ENCODE measurements around the gene NHS. TPM values are rescaled to one million over a fixed set of nuclear protein-coding genes. Genes with fewer than 3 reads are reported as not detected.
A peak's percentile ranks its signal among the peaks of the same experiment; 100 is the strongest.

The NHS gene
- total RNA-seq, 4 donors from 2014 or later = 13.2 to 39.0 (median 31.5) TPM

DNA sequence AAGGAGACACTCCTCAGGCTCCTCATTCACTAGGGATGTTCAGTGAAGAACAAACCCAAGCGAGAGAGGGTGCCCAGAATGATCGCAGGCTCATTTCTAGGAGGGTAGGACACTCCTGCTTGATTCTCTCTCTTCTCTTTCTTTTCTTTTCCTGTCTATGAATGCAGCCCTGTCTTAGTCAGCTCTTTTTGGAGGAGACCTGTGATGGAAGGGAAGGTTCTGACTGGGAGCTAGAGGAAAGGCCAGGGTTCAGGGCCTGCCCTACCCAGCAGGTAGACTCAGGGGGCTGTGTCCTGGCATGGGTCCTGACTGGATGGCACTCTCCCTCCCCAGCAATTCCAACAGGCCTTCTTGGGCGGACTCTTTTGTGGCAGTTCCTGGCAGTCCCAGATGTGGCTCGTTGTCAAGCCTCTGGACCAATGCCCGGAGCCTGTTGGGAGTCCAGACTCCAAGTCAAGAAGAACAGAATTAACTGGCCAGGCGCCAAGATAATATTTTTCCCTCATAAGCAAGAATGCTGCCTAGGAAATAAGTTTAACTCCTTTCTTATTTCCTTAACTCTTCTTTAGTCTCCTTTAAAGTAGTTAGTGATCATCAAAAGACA is 222.9 kb downstream of the NHS start:
- Histone ChIP-seq H3K27ac (peak overlapping the region in 2 of 4 donors; percentile 67 to 76), H3K36me3 (no peaks in the 10 kb centered on the region), H3K27me3 (no peaks in the 10 kb centered on the region), H3K9me3 (no peaks in the 10 kb centered on the region), H3K4me3 (no peak overlapping the region), H3K4me1 (peaks cover 0 to 24% (median 0%) of the 10 kb centered on the region in 4 donors)
- peak; percentile 66 to 77 for DNase-seq (ENCODE audit: low spot score in 2 of 2)
- 19 to 47% methylated on average over 4 to 6 of the region's 6 CpGs for WGBS, 2 donors
- no peak for TF ChIP-seq POLR2A (IDR thresholded peaks at IDR 0.05)
- TF ChIP-seq, protein P1, sequence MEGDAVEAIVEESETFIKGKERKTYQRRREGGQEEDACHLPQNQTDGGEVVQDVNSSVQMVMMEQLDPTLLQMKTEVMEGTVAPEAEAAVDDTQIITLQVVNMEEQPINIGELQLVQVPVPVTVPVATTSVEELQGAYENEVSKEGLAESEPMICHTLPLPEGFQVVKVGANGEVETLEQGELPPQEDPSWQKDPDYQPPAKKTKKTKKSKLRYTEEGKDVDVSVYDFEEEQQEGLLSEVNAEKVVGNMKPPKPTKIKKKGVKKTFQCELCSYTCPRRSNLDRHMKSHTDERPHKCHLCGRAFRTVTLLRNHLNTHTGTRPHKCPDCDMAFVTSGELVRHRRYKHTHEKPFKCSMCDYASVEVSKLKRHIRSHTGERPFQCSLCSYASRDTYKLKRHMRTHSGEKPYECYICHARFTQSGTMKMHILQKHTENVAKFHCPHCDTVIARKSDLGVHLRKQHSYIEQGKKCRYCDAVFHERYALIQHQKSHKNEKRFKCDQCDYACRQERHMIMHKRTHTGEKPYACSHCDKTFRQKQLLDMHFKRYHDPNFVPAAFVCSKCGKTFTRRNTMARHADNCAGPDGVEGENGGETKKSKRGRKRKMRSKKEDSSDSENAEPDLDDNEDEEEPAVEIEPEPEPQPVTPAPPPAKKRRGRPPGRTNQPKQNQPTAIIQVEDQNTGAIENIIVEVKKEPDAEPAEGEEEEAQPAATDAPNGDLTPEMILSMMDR (IDR thresholded peaks at IDR 0.05) = no peak
- TF ChIP-seq EP300 (IDR thresholded peaks at IDR 0.05) = no peak

DNA sequence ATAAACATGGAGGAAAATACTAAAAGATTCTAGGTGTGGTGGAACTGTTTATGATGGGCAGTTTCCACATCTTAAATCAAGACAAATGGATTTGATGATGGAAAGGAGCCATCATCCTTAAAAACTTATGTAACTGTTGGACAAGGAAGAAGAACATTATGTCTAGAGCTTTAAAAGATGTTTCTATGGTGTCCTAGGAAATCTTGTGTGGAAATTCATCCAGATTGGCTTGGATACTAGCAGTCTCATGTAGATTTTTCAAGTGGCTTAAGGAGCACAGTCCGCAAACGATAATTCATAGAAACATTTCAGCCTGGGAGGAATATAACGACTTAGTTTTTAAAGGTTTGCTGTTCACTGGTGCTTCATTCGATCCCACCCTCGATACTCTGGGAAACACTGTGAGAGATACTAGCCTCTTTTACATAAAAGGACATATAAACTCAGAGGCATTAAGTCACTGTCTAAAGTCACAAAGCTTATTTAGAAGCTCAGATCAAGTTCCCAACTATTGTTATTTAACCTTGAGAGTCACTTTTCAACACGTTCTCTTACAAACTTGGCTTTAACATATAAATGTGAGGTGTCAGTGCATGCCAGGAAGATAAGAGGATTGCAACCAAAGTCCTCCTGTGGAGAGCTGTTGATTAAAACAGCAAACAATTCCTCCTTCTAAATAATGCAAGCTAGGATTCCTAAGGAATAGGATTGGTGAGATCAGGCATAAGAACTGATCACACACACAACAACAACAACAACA is 226.6 kb downstream of the NHS start:
- H3K27ac ChIP-seq = peak overlapping the region in 1 of 4 donors; percentile 41
- H3K9me3 ChIP-seq = no peaks in the 10 kb centered on the region
- DNase-seq (ENCODE audit: low spot score in 2 of 2) = no peak
- H3K4me3 ChIP-seq = no peak overlapping the region
- TF ChIP-seq POLR2A (IDR thresholded peaks at IDR 0.05) (no peak), EP300 (IDR thresholded peaks at IDR 0.05) (no peak)
- TF ChIP-seq, protein P1 (IDR thresholded peaks at IDR 0.05) = no peak
- no peaks in the 10 kb centered on the region for H3K36me3 ChIP-seq
- peaks cover 0 to 25% (median 0%) of the 10 kb centered on the region in 4 donors for H3K4me1 ChIP-seq
- 57 to 70% methylated on average over 6 of the region's 6 CpGs for WGBS, 2 donors
- H3K27me3 ChIP-seq = no peaks in the 10 kb centered on the region

DNA sequence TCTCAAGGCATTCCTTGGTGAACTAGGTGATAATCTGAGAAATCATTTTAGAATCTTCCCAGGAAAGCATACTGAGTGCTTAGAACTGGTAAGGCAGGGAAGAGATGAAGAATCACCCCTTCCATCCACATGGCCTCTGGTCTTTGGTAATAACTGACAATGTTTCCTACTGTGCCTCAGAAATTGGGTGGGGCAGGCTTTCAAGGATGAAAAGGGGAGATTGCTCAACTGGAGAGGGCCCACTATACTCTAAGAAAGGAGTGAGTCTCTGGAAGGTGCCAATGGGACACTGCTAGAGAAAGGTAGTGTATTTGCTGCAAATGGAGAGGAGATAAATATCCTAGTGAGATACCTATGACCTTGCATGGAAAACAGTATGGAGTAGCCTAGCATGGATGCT is 227.2 kb downstream of the NHS start:
- peak overlapping the region in 1 of 4 donors; percentile 41 for H3K27ac ChIP-seq
- H3K4me1 ChIP-seq = peaks cover 0 to 26% (median 0%) of the 10 kb centered on the region in 4 donors

DNA sequence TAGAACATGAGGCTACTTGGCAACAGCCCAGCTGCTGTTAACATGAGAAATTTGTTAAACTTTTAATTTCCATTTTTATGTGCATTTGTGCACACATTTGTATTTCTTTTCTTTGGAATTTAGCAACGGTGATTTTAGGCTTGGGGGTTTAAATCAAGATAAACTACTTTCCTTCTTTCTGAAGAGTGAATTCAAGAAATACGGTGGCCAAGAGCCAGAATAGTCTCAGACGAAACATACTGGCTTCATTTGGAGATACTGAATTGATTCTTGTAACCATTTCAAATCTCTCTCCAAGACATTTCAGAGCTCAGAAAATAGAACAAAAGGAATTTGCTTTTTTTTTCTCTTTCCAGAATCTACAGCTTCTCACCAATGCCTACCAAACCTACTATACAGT is 228.2 kb downstream of the NHS start:
- H3K4me1 ChIP-seq = peaks cover 0 to 18% (median 0%) of the 10 kb centered on the region in 4 donors
- 31 to 47% methylated on average over 3 of the region's 3 CpGs for WGBS, 2 donors
- no peaks in the 10 kb centered on the region for H3K36me3 ChIP-seq

More for the DNA sequence above, 227.2 kb downstream of the NHS start:
- TF ChIP-seq, protein P1 (IDR thresholded peaks at IDR 0.05) = no peak
- TF ChIP-seq EP300 (IDR thresholded peaks at IDR 0.05) (no peak), POLR2A (IDR thresholded peaks at IDR 0.05) (no peak)
- Histone ChIP-seq H3K36me3 (no peaks in the 10 kb centered on the region), H3K9me3 (no peaks in the 10 kb centered on the region), H3K27me3 (no peaks in the 10 kb centered on the region), H3K4me3 (no peak overlapping the region)
- no peak for DNase-seq (ENCODE audit: low spot score in 2 of 2)

More for the DNA sequence above, 228.2 kb downstream of the NHS start:
- H3K27me3 ChIP-seq = no peaks in the 10 kb centered on the region
- TF ChIP-seq, protein P1 (IDR thresholded peaks at IDR 0.05) = no peak
- TF ChIP-seq POLR2A (IDR thresholded peaks at IDR 0.05) = no peak
- no peak for TF ChIP-seq EP300 (IDR thresholded peaks at IDR 0.05)
- H3K4me3 ChIP-seq = no peak overlapping the region
- DNase-seq (ENCODE audit: low spot score in 2 of 2) = no peak
- no peak overlapping the region for H3K27ac ChIP-seq
- H3K9me3 ChIP-seq = no peaks in the 10 kb centered on the region
